Cardiac muscle cell (in vitro differentiated cells and primary cell): ENCODE results near the gene MECP2. TPM values are rescaled to one million over a fixed set of nuclear protein-coding genes. Genes with fewer than 3 reads are reported as not detected.

ENCODE experiments used
- DNase-seq, 2 donors: peaks; one replicate each; pipeline versions ENCODE4 v3.0.0 to v3.0.0-alpha.2; 2010 to 2017; ENCODE audit warnings: low read depth in 1 of 2, low spot score in 1 of 2
- H3K27ac ChIP-seq: fragments of 200-600 bp; sonication (generic); 2 replicates; pipeline ENCODE4 v1.5.1; 2016
- H3K27me3 ChIP-seq: fragments of 200-600 bp; sonication (generic); 2 replicates; pipeline ENCODE4 v1.6.0; 2016; ENCODE audit warnings: control low read depth
- H3K36me3 ChIP-seq: fragments of 200-600 bp; sonication (generic); 2 replicates; pipeline ENCODE4 v1.5.1; 2016; ENCODE audit warnings: control low read depth
- H3K4me1 ChIP-seq: fragments of 200-600 bp; sonication (generic); 2 replicates; pipeline ENCODE4 v1.8.1; 2017; ENCODE audit warnings: low read depth, mild to moderate bottlenecking, mixed run types
- H3K4me3 ChIP-seq: fragments of 200-600 bp; sonication (generic); 2 replicates; pipeline ENCODE4 v1.5.1; 2016; ENCODE audit warnings: mild to moderate bottlenecking
- H3K9me3 ChIP-seq: fragments of 200-600 bp; sonication (generic); 2 replicates; pipeline ENCODE4 v1.5.1; 2017; ENCODE audit warnings: low read depth, mild to moderate bottlenecking, control low read depth
- polyA plus RNA-seq: library from polyadenylated mRNA; unstranded; fragments of >200 nt; fragmentation: Nextera tagmentation; extraction: Ambion mirVana; gene quantifications from 2 replicates; pipeline ENCODE4 v1.2.1, GENCODE V29; 2016
- total RNA-seq: library from RNA; depleted of rRNA; stranded (reverse); fragments of >200 nt; gene quantifications from 2 replicates; pipeline ENCODE4 v1.2.3, GENCODE V29; 2016
- TF ChIP-seq, protein P1 (sequence below): IDR thresholded peaks from 2 replicates; pipeline ENCODE4 v1.5.1; 2012; ENCODE audit warnings: low read depth, mild to moderate bottlenecking, low read length

MECP2 gene
- total and polyA plus RNA-seq, 2 experiments from 2014 or later: 17.9 to 64.5 TPM

DNA sequence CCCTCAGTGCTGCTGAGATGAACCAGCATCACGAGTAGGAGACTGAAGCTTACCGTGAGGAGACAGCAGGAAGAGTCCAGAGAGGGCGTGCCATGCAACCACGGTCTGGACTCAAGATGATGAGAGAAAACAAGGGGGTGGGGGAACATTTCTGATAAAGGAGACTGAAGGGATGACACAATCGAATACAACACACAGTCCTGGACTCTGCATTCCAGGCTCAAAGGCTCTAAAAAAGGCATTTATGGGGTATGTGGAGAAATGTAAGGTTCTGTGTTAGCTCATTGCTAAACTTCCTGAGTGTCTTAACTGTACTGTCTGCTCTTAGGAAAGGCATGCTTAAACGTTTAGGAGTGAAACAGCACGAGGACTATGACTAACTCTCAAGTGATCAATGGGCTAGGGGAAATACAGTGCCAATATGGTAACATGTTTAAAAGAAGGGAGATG, 57.2 kb downstream of the MECP2 start:
- peaks cover 6% of the 10 kb centered on the region for H3K4me1 ChIP-seq
- H3K27me3 ChIP-seq: no peaks in the 10 kb centered on the region
- no peaks in the 10 kb centered on the region for H3K9me3 ChIP-seq
- DNase-seq: peak in 1 of 2 donors; percentile 84
- no peak overlapping the region for H3K27ac ChIP-seq
- TF ChIP-seq, protein P1, sequence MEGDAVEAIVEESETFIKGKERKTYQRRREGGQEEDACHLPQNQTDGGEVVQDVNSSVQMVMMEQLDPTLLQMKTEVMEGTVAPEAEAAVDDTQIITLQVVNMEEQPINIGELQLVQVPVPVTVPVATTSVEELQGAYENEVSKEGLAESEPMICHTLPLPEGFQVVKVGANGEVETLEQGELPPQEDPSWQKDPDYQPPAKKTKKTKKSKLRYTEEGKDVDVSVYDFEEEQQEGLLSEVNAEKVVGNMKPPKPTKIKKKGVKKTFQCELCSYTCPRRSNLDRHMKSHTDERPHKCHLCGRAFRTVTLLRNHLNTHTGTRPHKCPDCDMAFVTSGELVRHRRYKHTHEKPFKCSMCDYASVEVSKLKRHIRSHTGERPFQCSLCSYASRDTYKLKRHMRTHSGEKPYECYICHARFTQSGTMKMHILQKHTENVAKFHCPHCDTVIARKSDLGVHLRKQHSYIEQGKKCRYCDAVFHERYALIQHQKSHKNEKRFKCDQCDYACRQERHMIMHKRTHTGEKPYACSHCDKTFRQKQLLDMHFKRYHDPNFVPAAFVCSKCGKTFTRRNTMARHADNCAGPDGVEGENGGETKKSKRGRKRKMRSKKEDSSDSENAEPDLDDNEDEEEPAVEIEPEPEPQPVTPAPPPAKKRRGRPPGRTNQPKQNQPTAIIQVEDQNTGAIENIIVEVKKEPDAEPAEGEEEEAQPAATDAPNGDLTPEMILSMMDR: no peak
- no peaks in the 10 kb centered on the region for H3K36me3 ChIP-seq
- no peak overlapping the region for H3K4me3 ChIP-seq

GRCh38 chrX:154039577-154039976, 57.9 kb downstream of the MECP2 start:
- Histone ChIP-seq H3K27me3 (no peaks in the 10 kb centered on the region), H3K27ac (no peak overlapping the region), H3K4me1 (peaks cover 6% of the 10 kb centered on the region), H3K4me3 (no peak overlapping the region), H3K9me3 (no peaks in the 10 kb centered on the region), H3K36me3 (no peaks in the 10 kb centered on the region)
- TF ChIP-seq, protein P1: no peak
- DNase-seq: no peak

GRCh38 chrX:154038656-154039055, 58.9 kb downstream of the MECP2 start:
- Histone ChIP-seq H3K4me1 (no peaks in the 10 kb centered on the region), H3K9me3 (no peaks in the 10 kb centered on the region), H3K4me3 (no peak overlapping the region), H3K36me3 (no peaks in the 10 kb centered on the region), H3K27me3 (no peaks in the 10 kb centered on the region), H3K27ac (no peak overlapping the region)
- TF ChIP-seq, protein P1: no peak
- no peak for DNase-seq

- Histone ChIP-seq H3K9me3 (no peaks in the 10 kb centered on the region), H3K36me3 (no peaks in the 10 kb centered on the region), H3K27me3 (no peaks in the 10 kb centered on the region), H3K27ac (no peak overlapping the region), H3K4me1 (peaks cover 4% of the 10 kb centered on the region), H3K4me3 (no peak overlapping the region)
- TF ChIP-seq, protein P1: no peak
- DNase-seq: no peak
Observed at GRCh38 chrX:154037754-154038153, 59.8 kb downstream of the MECP2 start.

- Histone ChIP-seq H3K9me3 (no peaks in the 10 kb centered on the region), H3K4me1 (peaks cover 16% of the 10 kb centered on the region), H3K27ac (no peak overlapping the region), H3K36me3 (no peaks in the 10 kb centered on the region), H3K27me3 (no peaks in the 10 kb centered on the region), H3K4me3 (no peak overlapping the region)
- TF ChIP-seq, protein P1: no peak
- DNase-seq: no peak
Observed at GRCh38 chrX:154036513-154036912, 61.0 kb downstream of the MECP2 start.

- TF ChIP-seq, protein P1: no peak
- DNase-seq: no peak
- H3K27me3 ChIP-seq: no peaks in the 10 kb centered on the region
- no peak overlapping the region for H3K4me3 ChIP-seq
- H3K27ac ChIP-seq: no peak overlapping the region
- no peaks in the 10 kb centered on the region for H3K9me3 ChIP-seq
- peaks cover 16% of the 10 kb centered on the region for H3K4me1 ChIP-seq
- no peaks in the 10 kb centered on the region for H3K36me3 ChIP-seq
Observed at GRCh38 chrX:154033848-154034247, 63.7 kb downstream of the MECP2 start.
